ENCODE measurements around the gene TMX4.

TMX4 gene

GRCh38 chr20:7993703-7994102, 25.9 kb downstream of the TMX4 start:
- H3K4me1 ChIP-seq (ENCODE audit: control insufficient read depth, insufficient read depth, low read length, poor library complexity, severe bottlenecking): no peaks in the 10 kb centered on the region
- no peaks in the 10 kb centered on the region for H3K9me3 ChIP-seq (ENCODE audit: control insufficient read depth, low read length)
- no peak overlapping the region for H3K27ac ChIP-seq (ENCODE audit: low read depth, low read length, severe bottlenecking)
- H3K4me3 ChIP-seq (ENCODE audit: extremely low read depth, insufficient read depth, low read length, poor library complexity, severe bottlenecking): no peak overlapping the region
- WGBS, 2 experiments (ENCODE audit: insufficient coverage in 2 of 2): 100% methylated on average over 1 to 2 of the region's 2 CpGs
- H3K36me3 ChIP-seq (ENCODE audit: control insufficient read depth, insufficient read depth, low read length): peaks cover 19% of the 10 kb centered on the region

DNA sequence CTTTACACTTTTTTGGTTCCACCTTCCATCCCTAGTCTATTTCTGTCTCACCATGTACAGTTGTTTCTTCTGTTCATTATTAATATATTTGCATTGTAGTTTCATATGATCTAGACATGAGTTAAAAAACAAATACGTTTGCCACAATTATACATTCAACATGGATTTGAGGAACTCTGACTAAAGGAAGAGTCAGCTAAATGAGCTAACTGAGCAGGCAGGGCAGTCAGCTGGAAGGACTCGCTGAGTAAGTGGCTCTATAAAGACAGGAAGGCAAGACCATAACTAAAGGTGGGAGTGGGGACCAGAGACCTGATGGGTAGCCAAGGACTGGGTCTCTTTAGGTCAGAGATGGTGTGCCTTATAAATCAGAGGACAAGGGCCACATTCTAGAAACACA, 26.3 kb downstream of the TMX4 start:
- no peak overlapping the region for H3K27ac ChIP-seq (ENCODE audit: low read depth, low read length, severe bottlenecking)
- no peaks in the 10 kb centered on the region for H3K9me3 ChIP-seq (ENCODE audit: control insufficient read depth, low read length)
- 80 to 100% methylated on average over 1 of the region's 2 CpGs for WGBS, 2 experiments (ENCODE audit: insufficient coverage in 2 of 2)
- no peaks in the 10 kb centered on the region for H3K4me1 ChIP-seq (ENCODE audit: control insufficient read depth, insufficient read depth, low read length, poor library complexity, severe bottlenecking)
- no peak overlapping the region for H3K4me3 ChIP-seq (ENCODE audit: extremely low read depth, insufficient read depth, low read length, poor library complexity, severe bottlenecking)
- H3K36me3 ChIP-seq (ENCODE audit: control insufficient read depth, insufficient read depth, low read length): peaks cover 19% of the 10 kb centered on the region

DNA sequence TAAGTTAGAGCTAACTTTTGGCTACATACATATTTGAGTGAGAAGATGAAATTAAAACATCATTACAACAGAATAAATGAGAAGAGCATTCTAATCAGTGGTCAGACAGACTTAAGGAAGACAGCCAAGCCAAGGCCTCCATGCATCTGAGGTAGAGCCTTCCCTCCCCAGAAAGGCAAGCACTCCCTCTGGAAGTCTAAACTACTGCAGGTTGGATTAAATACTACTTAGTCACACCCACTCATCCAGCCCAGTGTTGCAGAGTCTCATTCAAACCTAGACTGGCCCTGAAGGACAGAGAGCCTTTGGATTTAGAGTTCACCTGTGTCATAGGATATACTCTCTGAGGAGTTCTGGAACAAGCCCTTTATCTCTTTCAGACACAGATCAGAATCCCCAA, 29.2 kb downstream of the TMX4 start:
- peaks cover 2% of the 10 kb centered on the region for H3K36me3 ChIP-seq (ENCODE audit: control insufficient read depth, insufficient read depth, low read length)

DNA sequence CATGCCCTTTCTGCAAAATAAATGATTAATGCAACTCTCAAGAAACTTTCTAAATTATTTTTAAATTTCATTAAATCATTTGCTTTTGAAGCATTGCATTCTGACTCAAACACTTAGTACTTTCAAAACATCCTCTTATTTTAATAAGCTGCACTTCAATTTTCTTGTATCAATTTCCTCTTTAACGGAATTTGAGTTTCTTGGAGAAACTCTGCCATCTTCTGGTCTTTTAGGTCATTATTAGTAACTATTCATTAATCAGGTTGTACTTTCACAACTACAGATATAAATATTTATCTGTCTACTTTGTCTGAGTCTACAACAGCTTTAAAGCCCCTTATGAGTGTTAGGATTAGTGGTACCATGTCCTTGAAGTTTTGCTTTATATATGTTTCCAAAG, 30.2 kb downstream of the TMX4 start:
- Histone ChIP-seq H3K27ac (ENCODE audit: low read depth, low read length, severe bottlenecking) (no peak overlapping the region), H3K9me3 (ENCODE audit: control insufficient read depth, low read length) (no peaks in the 10 kb centered on the region), H3K4me1 (ENCODE audit: control insufficient read depth, insufficient read depth, low read length, poor library complexity, severe bottlenecking) (no peaks in the 10 kb centered on the region), H3K4me3 (ENCODE audit: extremely low read depth, insufficient read depth, low read length, poor library complexity, severe bottlenecking) (no peak overlapping the region), H3K36me3 (ENCODE audit: control insufficient read depth, insufficient read depth, low read length) (no peaks in the 10 kb centered on the region)
- WGBS, 2 experiments (ENCODE audit: insufficient coverage in 2 of 2): no CpG with 5 or more reads among the region's 1 CpG

More for the DNA sequence above, 29.2 kb downstream of the TMX4 start:
- no peaks in the 10 kb centered on the region for H3K4me1 ChIP-seq (ENCODE audit: control insufficient read depth, insufficient read depth, low read length, poor library complexity, severe bottlenecking)
- H3K4me3 ChIP-seq (ENCODE audit: extremely low read depth, insufficient read depth, low read length, poor library complexity, severe bottlenecking): no peak overlapping the region
- no peaks in the 10 kb centered on the region for H3K9me3 ChIP-seq (ENCODE audit: control insufficient read depth, low read length)
- H3K27ac ChIP-seq (ENCODE audit: low read depth, low read length, severe bottlenecking): no peak overlapping the region

GRCh38 chr20:7985916-7986315, 33.6 kb downstream of the TMX4 start:
- Histone ChIP-seq H3K4me1 (ENCODE audit: control insufficient read depth, insufficient read depth, low read length, poor library complexity, severe bottlenecking) (no peaks in the 10 kb centered on the region), H3K9me3 (ENCODE audit: control insufficient read depth, low read length) (no peaks in the 10 kb centered on the region), H3K36me3 (ENCODE audit: control insufficient read depth, insufficient read depth, low read length) (peaks cover 10% of the 10 kb centered on the region), H3K4me3 (ENCODE audit: extremely low read depth, insufficient read depth, low read length, poor library complexity, severe bottlenecking) (no peak overlapping the region), H3K27ac (ENCODE audit: low read depth, low read length, severe bottlenecking) (no peak overlapping the region)
- 75 to 89% methylated on average over 1 of the region's 4 CpGs for WGBS, 2 experiments (ENCODE audit: insufficient coverage in 2 of 2)

GRCh38 chr20:7984192-7984591, 35.4 kb downstream of the TMX4 start:
- Histone ChIP-seq H3K4me1 (ENCODE audit: control insufficient read depth, insufficient read depth, low read length, poor library complexity, severe bottlenecking) (no peaks in the 10 kb centered on the region), H3K27ac (ENCODE audit: low read depth, low read length, severe bottlenecking) (no peak overlapping the region), H3K4me3 (ENCODE audit: extremely low read depth, insufficient read depth, low read length, poor library complexity, severe bottlenecking) (no peak overlapping the region), H3K9me3 (ENCODE audit: control insufficient read depth, low read length) (no peaks in the 10 kb centered on the region), H3K36me3 (ENCODE audit: control insufficient read depth, insufficient read depth, low read length) (peaks cover 10% of the 10 kb centered on the region)
- WGBS, 2 experiments (ENCODE audit: insufficient coverage in 2 of 2): 20 to 77% methylated on average over 1 of the region's 2 CpGs

- Histone ChIP-seq H3K9me3 (ENCODE audit: control insufficient read depth, low read length) (no peaks in the 10 kb centered on the region), H3K4me3 (ENCODE audit: extremely low read depth, insufficient read depth, low read length, poor library complexity, severe bottlenecking) (no peak overlapping the region), H3K27ac (ENCODE audit: low read depth, low read length, severe bottlenecking) (no peak overlapping the region), H3K4me1 (ENCODE audit: control insufficient read depth, insufficient read depth, low read length, poor library complexity, severe bottlenecking) (no peaks in the 10 kb centered on the region), H3K36me3 (ENCODE audit: control insufficient read depth, insufficient read depth, low read length) (peaks cover 10% of the 10 kb centered on the region)
These were observed 38.2 kb downstream of the TMX4 start for GRCh38 chr20:7981374-7981773.

- WGBS, 2 experiments (ENCODE audit: insufficient coverage in 2 of 2): 76 to 92% methylated on average over 5 to 8 of the region's 10 CpGs
- Histone ChIP-seq H3K36me3 (ENCODE audit: control insufficient read depth, insufficient read depth, low read length) (peaks cover 10% of the 10 kb centered on the region), H3K4me3 (ENCODE audit: extremely low read depth, insufficient read depth, low read length, poor library complexity, severe bottlenecking) (no peak overlapping the region), H3K27ac (ENCODE audit: low read depth, low read length, severe bottlenecking) (no peak overlapping the region), H3K9me3 (ENCODE audit: control insufficient read depth, low read length) (no peaks in the 10 kb centered on the region), H3K4me1 (ENCODE audit: control insufficient read depth, insufficient read depth, low read length, poor library complexity, severe bottlenecking) (no peaks in the 10 kb centered on the region)
These were observed 39.1 kb downstream of the TMX4 start for GRCh38 chr20:7980332-7981046.

DNA sequence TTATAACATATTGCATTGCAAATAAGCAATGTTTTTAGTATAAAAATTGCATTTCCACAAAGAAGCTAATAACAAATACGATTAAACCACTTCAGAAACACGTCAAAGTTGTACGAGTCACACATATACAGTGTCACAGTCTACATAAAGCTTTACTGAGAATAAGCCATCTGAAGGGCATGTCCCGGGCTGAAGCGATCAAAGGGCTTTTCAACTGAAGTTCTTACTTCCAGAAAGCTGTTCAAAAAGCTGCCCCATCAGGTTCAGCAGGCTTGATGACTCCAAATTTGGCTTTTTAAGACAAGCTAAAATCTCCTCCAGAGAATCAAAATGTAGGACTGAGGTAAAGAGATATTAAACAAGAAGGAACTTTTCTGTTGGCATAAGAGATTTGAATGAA, 41.9 kb downstream of the TMX4 start:
- Histone ChIP-seq H3K4me3 (ENCODE audit: extremely low read depth, insufficient read depth, low read length, poor library complexity, severe bottlenecking) (no peak overlapping the region), H3K4me1 (ENCODE audit: control insufficient read depth, insufficient read depth, low read length, poor library complexity, severe bottlenecking) (no peaks in the 10 kb centered on the region), H3K27ac (ENCODE audit: low read depth, low read length, severe bottlenecking) (no peak overlapping the region), H3K9me3 (ENCODE audit: control insufficient read depth, low read length) (no peaks in the 10 kb centered on the region), H3K36me3 (ENCODE audit: control insufficient read depth, insufficient read depth, low read length) (peaks cover 10% of the 10 kb centered on the region)
- 93 to 97% methylated on average over 5 of the region's 5 CpGs for WGBS, 2 experiments (ENCODE audit: insufficient coverage in 2 of 2)

DNA sequence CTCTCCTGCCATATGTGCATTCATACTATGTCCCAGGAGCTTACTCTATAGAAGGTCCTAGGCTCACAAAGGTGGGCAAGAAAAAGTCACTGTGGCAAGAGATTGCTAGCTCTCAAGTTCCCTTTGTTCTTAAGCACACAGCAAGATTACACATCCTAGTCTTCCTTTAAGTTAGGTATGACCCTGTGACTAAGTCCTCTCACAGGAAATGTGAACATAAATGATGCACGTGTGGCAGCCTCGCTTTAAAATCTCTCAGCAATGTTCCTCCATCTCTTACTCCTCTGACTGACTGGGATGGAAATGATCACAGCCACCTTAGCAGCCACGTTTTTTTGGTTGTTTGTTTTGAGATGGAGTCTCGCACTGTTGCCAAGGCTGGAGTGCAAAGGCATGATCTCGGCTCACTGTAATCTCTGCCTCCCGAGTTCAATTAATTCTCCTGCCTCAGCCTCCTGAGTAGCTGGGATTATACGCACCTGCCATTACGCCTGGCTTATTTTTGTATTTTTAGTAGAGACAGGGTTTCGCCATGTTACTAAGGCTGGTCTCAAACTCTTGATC, 43.6 kb downstream of the TMX4 start:
- Histone ChIP-seq H3K9me3 (ENCODE audit: control insufficient read depth, low read length) (no peaks in the 10 kb centered on the region), H3K36me3 (ENCODE audit: control insufficient read depth, insufficient read depth, low read length) (no peaks in the 10 kb centered on the region), H3K4me1 (ENCODE audit: control insufficient read depth, insufficient read depth, low read length, poor library complexity, severe bottlenecking) (no peaks in the 10 kb centered on the region), H3K4me3 (ENCODE audit: extremely low read depth, insufficient read depth, low read length, poor library complexity, severe bottlenecking) (no peak overlapping the region), H3K27ac (ENCODE audit: low read depth, low read length, severe bottlenecking) (no peak overlapping the region)
- WGBS, 2 experiments (ENCODE audit: insufficient coverage in 2 of 2): 91 to 93% methylated on average over 7 of the region's 9 CpGs

DNA sequence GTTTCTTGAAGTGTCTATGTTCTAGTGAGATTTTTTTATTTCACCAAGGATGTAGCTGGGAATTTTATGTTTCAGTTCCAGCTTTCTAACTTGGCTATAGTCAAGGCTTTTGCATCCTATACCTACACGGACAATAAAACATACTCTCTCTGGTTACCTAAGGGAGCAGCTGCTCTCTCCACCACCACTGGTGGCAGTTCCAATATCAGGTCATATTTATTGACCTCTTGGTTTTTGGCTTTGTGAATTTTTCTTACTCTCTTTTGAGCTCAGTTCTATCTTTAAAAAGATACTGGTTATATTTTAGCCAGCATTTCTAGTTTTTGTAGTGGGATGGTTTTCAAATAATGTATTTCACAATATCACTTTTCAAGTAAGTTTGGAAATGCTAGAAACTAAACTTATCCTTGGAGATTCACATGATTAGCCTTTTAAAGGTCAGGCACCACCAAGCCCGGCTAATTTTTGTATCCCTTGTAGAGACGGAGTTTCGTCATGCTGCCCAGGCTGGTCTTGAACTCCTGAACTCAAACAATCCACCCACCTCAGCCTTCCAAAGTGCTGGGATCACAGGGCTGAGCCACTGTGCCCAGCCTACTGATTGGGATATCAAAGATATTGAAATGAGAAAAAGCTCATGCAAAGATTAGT, 44.7 kb downstream of the TMX4 start:
- Histone ChIP-seq H3K9me3 (ENCODE audit: control insufficient read depth, low read length) (no peaks in the 10 kb centered on the region), H3K36me3 (ENCODE audit: control insufficient read depth, insufficient read depth, low read length) (no peaks in the 10 kb centered on the region), H3K4me1 (ENCODE audit: control insufficient read depth, insufficient read depth, low read length, poor library complexity, severe bottlenecking) (no peaks in the 10 kb centered on the region), H3K4me3 (ENCODE audit: extremely low read depth, insufficient read depth, low read length, poor library complexity, severe bottlenecking) (no peak overlapping the region), H3K27ac (ENCODE audit: low read depth, low read length, severe bottlenecking) (no peak overlapping the region)
- 86 to 100% methylated on average over 2 to 3 of the region's 4 CpGs for whole genome bisulfite sequencing, 2 experiments (ENCODE audit: insufficient coverage in 2 of 2)
